ENCODE data around the gene GJA3. TPM values are rescaled to one million over a fixed set of nuclear protein-coding genes. Genes with fewer than 3 reads are reported as not detected.

Gene GJA3
- total RNA-seq, 1 experiment from 2014 or later = 0.92 TPM

- no peak overlapping the region for H3K4me2 ChIP-seq (ENCODE audit: insufficient read depth, insufficient read length, low read length)
- H3K56ac ChIP-seq (ENCODE audit: insufficient read length, low read depth, low read length) = no peak overlapping the region
- H4K91ac ChIP-seq (ENCODE audit: insufficient read length, low read depth, low read length) = no peak overlapping the region
- Mint-ChIP-seq H3K4me1 (peaks cover 7 to 9% of the 10 kb centered on the region in 2 experiments), H3K36me3 (ENCODE audit: insufficient read depth in 1 of 3, low read depth in 3 of 3) (peaks cover 0 to 2% (median 0%) of the 10 kb centered on the region in 3 experiments; a peak in 2 of 7 replicates), H3K27me3 (ENCODE audit: low read depth) (peaks cover 82% of the 10 kb centered on the region), H3K4me3 (peak overlapping the region; percentile 63 to 78), H3K27ac (no peak overlapping the region), H3K9me3 (peaks cover 0 to 3% of the 10 kb centered on the region in 2 experiments; a peak in 1 of 5 replicates)
- no peak overlapping the region for H3K27ac ChIP-seq (ENCODE audit: insufficient read length, low read depth, low read length)
- no peaks in the 10 kb centered on the region for H3K79me1 ChIP-seq (ENCODE audit: insufficient read depth, low read depth, low read length, poor library complexity, severe bottlenecking)
- peaks cover 24% of the 10 kb centered on the region; the same call in 1 of the 2 replicates for H3K27me3 ChIP-seq (ENCODE audit: insufficient read depth, low read length)
- no CpG with 5 or more reads among the region's 16 CpGs for WGBS (ENCODE audit: extremely low coverage, insufficient read length, low lambda C conversion rate)
- peaks cover 9% of the 10 kb centered on the region for H3K23me2 ChIP-seq (ENCODE audit: insufficient read length, low read depth, low read length, poor library complexity, severe bottlenecking)
- no peak overlapping the region for H3K23ac ChIP-seq (ENCODE audit: insufficient read length, low read depth, low read length)
- no peak overlapping the region for H3K4ac ChIP-seq (ENCODE audit: low read depth, low read length)
- H3K4me1 ChIP-seq (ENCODE audit: insufficient read depth, low read length) = no peaks in the 10 kb centered on the region
- no peak overlapping the region for H2BK120ac ChIP-seq (ENCODE audit: low read depth, low read length, poor library complexity, severe bottlenecking)
- H4K20me1 ChIP-seq (ENCODE audit: control insufficient read depth, insufficient read depth, insufficient read length) = no peaks in the 10 kb centered on the region
- no peak overlapping the region for H3K18ac ChIP-seq (ENCODE audit: insufficient read length, low read depth, low read length)
- no peak overlapping the region for H2BK12ac ChIP-seq (ENCODE audit: insufficient read length, low read depth, low read length)
- H3K9ac ChIP-seq (ENCODE audit: extremely low read depth, insufficient read length, low read length) = no peak overlapping the region
- no peak overlapping the region for H2AFZ ChIP-seq (ENCODE audit: low read length)
- no peak overlapping the region for H2AK5ac ChIP-seq (ENCODE audit: insufficient read length, low read length)
- H2BK15ac ChIP-seq (ENCODE audit: low read depth, low read length) = no peak overlapping the region
- no peaks in the 10 kb centered on the region for H3K79me2 ChIP-seq (ENCODE audit: insufficient read depth, low read length)
- no peak overlapping the region for H4K8ac ChIP-seq (replicated peaks; ENCODE audit: insufficient read length, low read depth, low read length)
- no peak for DNase-seq
- no peak overlapping the region for H3K14ac ChIP-seq (ENCODE audit: insufficient read depth, low read length)
- H2BK20ac ChIP-seq (ENCODE audit: low read depth, low read length, poor library complexity, severe bottlenecking) = no peak overlapping the region
- H3T11ph ChIP-seq (ENCODE audit: low read length) = no peak overlapping the region
- no peaks in the 10 kb centered on the region for H3K9me3 ChIP-seq (ENCODE audit: control insufficient read depth, low read depth, low read length)
- H2BK5ac ChIP-seq (ENCODE audit: insufficient read length, low read length) = no peak overlapping the region
- TF ChIP-seq, protein P1, sequence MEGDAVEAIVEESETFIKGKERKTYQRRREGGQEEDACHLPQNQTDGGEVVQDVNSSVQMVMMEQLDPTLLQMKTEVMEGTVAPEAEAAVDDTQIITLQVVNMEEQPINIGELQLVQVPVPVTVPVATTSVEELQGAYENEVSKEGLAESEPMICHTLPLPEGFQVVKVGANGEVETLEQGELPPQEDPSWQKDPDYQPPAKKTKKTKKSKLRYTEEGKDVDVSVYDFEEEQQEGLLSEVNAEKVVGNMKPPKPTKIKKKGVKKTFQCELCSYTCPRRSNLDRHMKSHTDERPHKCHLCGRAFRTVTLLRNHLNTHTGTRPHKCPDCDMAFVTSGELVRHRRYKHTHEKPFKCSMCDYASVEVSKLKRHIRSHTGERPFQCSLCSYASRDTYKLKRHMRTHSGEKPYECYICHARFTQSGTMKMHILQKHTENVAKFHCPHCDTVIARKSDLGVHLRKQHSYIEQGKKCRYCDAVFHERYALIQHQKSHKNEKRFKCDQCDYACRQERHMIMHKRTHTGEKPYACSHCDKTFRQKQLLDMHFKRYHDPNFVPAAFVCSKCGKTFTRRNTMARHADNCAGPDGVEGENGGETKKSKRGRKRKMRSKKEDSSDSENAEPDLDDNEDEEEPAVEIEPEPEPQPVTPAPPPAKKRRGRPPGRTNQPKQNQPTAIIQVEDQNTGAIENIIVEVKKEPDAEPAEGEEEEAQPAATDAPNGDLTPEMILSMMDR (conservative IDR thresholded peaks at IDR 0.05) = no peak
- no peak overlapping the region for H4K5ac ChIP-seq (ENCODE audit: insufficient read length, low read depth, low read length)
Observed at GRCh38 chr13:20161951-20162300, 1.1 kb upstream of the GJA3 start.
